HEK293 (cell line): ENCODE data around the gene PAX9.

ENCODE experiments used
- CTCF ChIA-PET: fragments of 350-600 bp; formaldehyde crosslinking; extraction: SDS; loops from one replicate; lab custom pipeline; 2021; ENCODE audit warnings: antibody characterized with exemption; lab: Yijun Ruan, JAX
- POLR2A ChIA-PET: fragments of 300-600 bp; formaldehyde crosslinking; extraction: SDS; loops from one replicate; lab custom pipeline; 2020; ENCODE audit warnings: antibody characterized with exemption, inconsistent platforms; lab: Yijun Ruan, JAX
- H3K27ac ChIP-seq: fragments of 200-500 bp; sonication (Bioruptor generic); 2 replicates; pipeline ENCODE4 v1.5.1; 2014; ENCODE audit warnings: low read depth, low read length, control low read depth, inconsistent platforms; ENCODE audit errors: extremely low read depth
- H3K36me3 ChIP-seq, 2 experiments: fragments of 200-500 bp in 1 of 2; sonication (Bioruptor generic) in 1 of 2; 1 replicate in 1 of 2; 2 replicates in 1 of 2; pipeline ENCODE4 v1.5.1; 2014 to 2017; ENCODE audit warnings: inconsistent platforms in 2 of 2, low read length in 2 of 2; ENCODE audit not compliant: control insufficient read depth in 2 of 2, insufficient read depth in 1 of 2
- H3K4me1 ChIP-seq: fragments of 200-500 bp; sonication (Bioruptor generic); 2 replicates; pipeline ENCODE4 v1.5.1; 2014; ENCODE audit warnings: mild to moderate bottlenecking, low read length, inconsistent platforms; ENCODE audit not compliant: control insufficient read depth, insufficient read depth
- H3K4me3 ChIP-seq: 2 replicates; pipeline ENCODE4 v1.5.1; 2011; ENCODE audit warnings: low read depth, mild to moderate bottlenecking, control low read depth, low read length, moderate library complexity
- H3K9me3 ChIP-seq: fragments of 200-500 bp; sonication (Bioruptor generic); 2 replicates; pipeline ENCODE4 v1.5.1; 2014; ENCODE audit warnings: low read depth, low read length, inconsistent platforms; ENCODE audit not compliant: control insufficient read depth, insufficient read depth
- KLF7 ChIP-seq: fragments of 450-650 bp; formaldehyde crosslinking; IDR thresholded peaks from 2 replicates; pipeline ENCODE4 v1.5.1; 2016; ENCODE audit warnings: missing biosample characterization, missing genetic modification characterization, borderline replicate concordance
- KLF9 ChIP-seq: fragments of 450-650 bp; formaldehyde crosslinking; IDR thresholded peaks from 2 replicates; pipeline ENCODE4 v1.5.1; 2016; ENCODE audit warnings: missing biosample characterization, missing genetic modification characterization, low read depth
- REST ChIP-seq: fragments of 450-650 bp; formaldehyde crosslinking; IDR thresholded peaks from 2 replicates; pipeline ENCODE4 v1.5.1; 2016; ENCODE audit warnings: missing biosample characterization, missing genetic modification characterization
- SALL2 ChIP-seq: fragments of 450-650 bp; formaldehyde crosslinking; IDR thresholded peaks from 2 replicates; pipeline ENCODE4 v1.5.0; 2017; ENCODE audit warnings: missing biosample characterization, mild to moderate bottlenecking, missing genetic modification characterization, borderline replicate concordance
- SETDB1 ChIP-seq: IDR thresholded peaks from one replicate; pipeline ENCODE4 v1.6.1; 2017; ENCODE audit warnings: mild to moderate bottlenecking, low read length, moderate library complexity, mixed read lengths; ENCODE audit not compliant: insufficient read length
- TRIM28 ChIP-seq: IDR thresholded peaks from 2 replicates; pipeline ENCODE4 v1.6.1; 2011; ENCODE audit warnings: low read length, control low read depth, borderline replicate concordance
- ZBTB11 ChIP-seq: fragments of 450-650 bp; formaldehyde crosslinking; conservative IDR thresholded peaks from 2 replicates; pipeline ENCODE4 v1.5.1; 2016; ENCODE audit warnings: low read depth, missing biosample characterization, missing genetic modification characterization
- ZBTB21 ChIP-seq: fragments of 450-650 bp; formaldehyde crosslinking; IDR thresholded peaks from 2 replicates; pipeline ENCODE4 v1.5.1; 2017; ENCODE audit warnings: missing biosample characterization, missing genetic modification characterization
- ZFP41 ChIP-seq: fragments of 450-650 bp; formaldehyde crosslinking; IDR thresholded peaks from 2 replicates; pipeline ENCODE4 v1.5.1; 2016; ENCODE audit warnings: missing biosample characterization, missing genetic modification characterization, borderline replicate concordance
- ZNF10 ChIP-seq: fragments of 450-650 bp; formaldehyde crosslinking; IDR thresholded peaks from 2 replicates; pipeline ENCODE4 v1.5.1; 2017; ENCODE audit warnings: missing biosample characterization, missing genetic modification characterization
- ZNF174 ChIP-seq: fragments of 450-650 bp; formaldehyde crosslinking; IDR thresholded peaks from 2 replicates; pipeline ENCODE4 v1.5.0; 2017; ENCODE audit warnings: missing biosample characterization, mild to moderate bottlenecking, missing genetic modification characterization
- ZNF274 ChIP-seq, 2 experiments: fragments of 200-500 bp in 1 of 2; fragments of 450-650 bp in 1 of 2; sonication (Bioruptor generic) in 1 of 2; formaldehyde crosslinking in 1 of 2; IDR thresholded peaks; 2 replicates each; pipeline versions ENCODE4 v1.5.1 to v1.6.1; 2014 to 2016; ENCODE audit warnings: borderline replicate concordance in 1 of 2, inconsistent platforms in 1 of 2, low read length in 1 of 2, missing biosample characterization in 1 of 2, missing genetic modification characterization in 1 of 2
- ZNF37A ChIP-seq: fragments of 450-650 bp; IDR thresholded peaks from 2 replicates; pipeline ENCODE4 v1.5.1; 2018; ENCODE audit warnings: missing biosample characterization, missing genetic modification characterization
- ZNF48 ChIP-seq: fragments of 450-650 bp; formaldehyde crosslinking; IDR thresholded peaks from 2 replicates; pipeline ENCODE4 v1.5.1; 2016; ENCODE audit warnings: missing biosample characterization, missing genetic modification characterization
- ZNF645 ChIP-seq: fragments of 450-650 bp; formaldehyde crosslinking; IDR thresholded peaks from 2 replicates; pipeline ENCODE4; 2016; ENCODE audit warnings: missing biosample characterization, missing genetic modification characterization
- ZNF830 ChIP-seq: fragments of 450-650 bp; IDR thresholded peaks from 2 replicates; pipeline ENCODE4 v1.5.0; 2018; ENCODE audit warnings: missing biosample characterization, missing genetic modification characterization, low read depth, mild to moderate bottlenecking, moderate library complexity
- ZSCAN23 ChIP-seq: fragments of 450-650 bp; formaldehyde crosslinking; IDR thresholded peaks from 2 replicates; pipeline ENCODE4 v1.5.1; 2016; ENCODE audit warnings: missing biosample characterization, missing genetic modification characterization
- ZXDB ChIP-seq: fragments of 450-650 bp; formaldehyde crosslinking; IDR thresholded peaks from 2 replicates; pipeline ENCODE4 v1.5.1; 2016; ENCODE audit warnings: missing biosample characterization, missing genetic modification characterization
- TF ChIP-seq, protein P1 (sequence below): fragments of 450-650 bp; formaldehyde crosslinking; IDR thresholded peaks from 2 replicates; pipeline ENCODE4 v1.5.1; 2016; ENCODE audit warnings: missing biosample characterization, missing genetic modification characterization, low read depth

Gene PAX9

GRCh38 chr14:36700651-36701050, 39.0 kb downstream of the PAX9 start:
- POLR2A ChIA-PET = interaction anchor here (1.6 kb wide), 1 partner anchor 10 kb away, joined by 4 read pairs; no protein-coding TSS in a partner anchor
- peaks cover 8% of the 10 kb centered on the region; the same call in 1 of the 2 replicates for H3K4me1 ChIP-seq
- no peak overlapping the region for H3K27ac ChIP-seq
- CTCF ChIA-PET = no interaction called here
- TF ChIP-seq ZBTB21 (no peak), KLF9 (tag by site-specific recombination) (no peak), REST (tag by site-specific recombination) (no peak)
- TF ChIP-seq, all 188 proteins: peak for 0
- H3K36me3 ChIP-seq = no peaks in the 10 kb centered on the region
- no peak overlapping the region for H3K4me3 ChIP-seq
- no peaks in the 10 kb centered on the region for H3K9me3 ChIP-seq

GRCh38 chr14:36701132-36701531, 39.5 kb downstream of the PAX9 start:
- Histone ChIP-seq H3K4me1 (peaks cover 8% of the 10 kb centered on the region; the same call in 1 of the 2 replicates), H3K27ac (no peak overlapping the region), H3K9me3 (no peaks in the 10 kb centered on the region), H3K4me3 (no peak overlapping the region), H3K36me3 (no peaks in the 10 kb centered on the region)
- CTCF ChIA-PET = interaction anchor here (0.9 kb wide), 1 partner anchor 47 kb away, joined by 3 read pairs; no protein-coding TSS in a partner anchor
- peak; percentile 79 for TF ChIP-seq ZNF10 (tag by site-specific recombination)
- TF ChIP-seq SALL2 (tag by site-specific recombination) = no peak
- TF ChIP-seq, all 188 proteins: peak for 1
- POLR2A ChIA-PET = interaction anchor here (1.6 kb wide), 1 partner anchor 10 kb away, joined by 4 read pairs; no protein-coding TSS in a partner anchor

GRCh38 chr14:36702474-36702873, 40.8 kb downstream of the PAX9 start:
- Histone ChIP-seq H3K36me3 (no peaks in the 10 kb centered on the region), H3K4me1 (peaks cover 8% of the 10 kb centered on the region; the same call in 1 of the 2 replicates), H3K27ac (no peak overlapping the region), H3K4me3 (no peak overlapping the region), H3K9me3 (no peaks in the 10 kb centered on the region)
- ChIA-PET POLR2A (no interaction called here), CTCF (interaction anchor here (0.7 kb wide), 1 partner anchor 144 kb away, joined by 3 read pairs; no protein-coding TSS in a partner anchor)
- TF ChIP-seq ZSCAN23 (no peak), ZNF645 (no peak), ZNF274 (IDR thresholded peaks at IDR 0.05; ENCODE audit: low read length) (no peak), ZNF274 (tag by site-specific recombination; IDR thresholded peaks at IDR 0.05; ENCODE audit: borderline replicate concordance) (no peak), SETDB1 (no peak), ZNF830 (tag by site-specific recombination) (no peak), ZBTB11 (no peak), ZNF37A (tag by site-specific recombination) (no peak), ZNF48 (tag by site-specific recombination) (no peak), ZNF174 (no peak), KLF7 (tag by site-specific recombination) (no peak), TRIM28 (no peak), ZFP41 (tag by site-specific recombination) (no peak), ZXDB (tag by site-specific recombination) (no peak)
- TF ChIP-seq, protein P1, sequence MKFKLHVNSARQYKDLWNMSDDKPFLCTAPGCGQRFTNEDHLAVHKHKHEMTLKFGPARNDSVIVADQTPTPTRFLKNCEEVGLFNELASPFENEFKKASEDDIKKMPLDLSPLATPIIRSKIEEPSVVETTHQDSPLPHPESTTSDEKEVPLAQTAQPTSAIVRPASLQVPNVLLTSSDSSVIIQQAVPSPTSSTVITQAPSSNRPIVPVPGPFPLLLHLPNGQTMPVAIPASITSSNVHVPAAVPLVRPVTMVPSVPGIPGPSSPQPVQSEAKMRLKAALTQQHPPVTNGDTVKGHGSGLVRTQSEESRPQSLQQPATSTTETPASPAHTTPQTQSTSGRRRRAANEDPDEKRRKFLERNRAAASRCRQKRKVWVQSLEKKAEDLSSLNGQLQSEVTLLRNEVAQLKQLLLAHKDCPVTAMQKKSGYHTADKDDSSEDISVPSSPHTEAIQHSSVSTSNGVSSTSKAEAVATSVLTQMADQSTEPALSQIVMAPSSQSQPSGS (tag by site-specific recombination) = no peak
